Measurements from ENCODE around the gene CDRT4.

Gene CDRT4

GRCh38 chr17:15465045-15465701 lies 2.2 kb downstream of the CDRT4 start:
- TF ChIP-seq SIN3A (IDR thresholded peaks at IDR 0.05; ENCODE audit: borderline replicate concordance, insufficient read depth, low read length), result no peak
- TF ChIP-seq FOXP2 (optimal IDR thresholded peaks at IDR 0.05; ENCODE audit: borderline replicate concordance, extremely low read depth, extremely low read length, insufficient read depth), result no peak
- no peak for TF ChIP-seq REST (IDR thresholded peaks at IDR 0.05; ENCODE audit: insufficient read depth in 1 of 2, low read depth in 2 of 2, low read length in 2 of 2)
- TF ChIP-seq TAF1 (IDR thresholded peaks at IDR 0.05; ENCODE audit: borderline replicate concordance, insufficient read depth, low read length), result no peak
- no peak for TF ChIP-seq POLR2AphosphoS5 (IDR thresholded peaks at IDR 0.05; ENCODE audit: low read depth, low read length)

GRCh38 chr17:15464231-15464985 lies 3.0 kb downstream of the CDRT4 start:
- no peak for TF ChIP-seq REST (IDR thresholded peaks at IDR 0.05; ENCODE audit: insufficient read depth in 1 of 2, low read depth in 2 of 2, low read length in 2 of 2)
- no peak for TF ChIP-seq TAF1 (IDR thresholded peaks at IDR 0.05; ENCODE audit: borderline replicate concordance, insufficient read depth, low read length)
- TF ChIP-seq POLR2AphosphoS5 (IDR thresholded peaks at IDR 0.05; ENCODE audit: low read depth, low read length), result no peak
- no peak for TF ChIP-seq SIN3A (IDR thresholded peaks at IDR 0.05; ENCODE audit: borderline replicate concordance, insufficient read depth, low read length)
- no peak for TF ChIP-seq FOXP2 (optimal IDR thresholded peaks at IDR 0.05; ENCODE audit: borderline replicate concordance, extremely low read depth, extremely low read length, insufficient read depth)

- TF ChIP-seq SIN3A (IDR thresholded peaks at IDR 0.05; ENCODE audit: borderline replicate concordance, insufficient read depth, low read length), result no peak
Measured at GRCh38 chr17:15462976-15463772, 4.2 kb downstream of the CDRT4 start.

- no peak for TF ChIP-seq REST (IDR thresholded peaks at IDR 0.05; ENCODE audit: insufficient read depth in 1 of 2, low read depth in 2 of 2, low read length in 2 of 2)
- TF ChIP-seq POLR2AphosphoS5 (IDR thresholded peaks at IDR 0.05; ENCODE audit: low read depth, low read length), result no peak
- TF ChIP-seq TAF1 (IDR thresholded peaks at IDR 0.05; ENCODE audit: borderline replicate concordance, insufficient read depth, low read length), result no peak
- no peak for TF ChIP-seq SIN3A (IDR thresholded peaks at IDR 0.05; ENCODE audit: borderline replicate concordance, insufficient read depth, low read length)
- TF ChIP-seq FOXP2 (optimal IDR thresholded peaks at IDR 0.05; ENCODE audit: borderline replicate concordance, extremely low read depth, extremely low read length, insufficient read depth), result no peak
Measured at GRCh38 chr17:15457723-15458094, 9.7 kb downstream of the CDRT4 start.

- TF ChIP-seq FOXP2 (optimal IDR thresholded peaks at IDR 0.05; ENCODE audit: borderline replicate concordance, extremely low read depth, extremely low read length, insufficient read depth) (no peak), REST (IDR thresholded peaks at IDR 0.05; ENCODE audit: insufficient read depth in 1 of 2, low read depth in 2 of 2, low read length in 2 of 2) (no peak), TAF1 (IDR thresholded peaks at IDR 0.05; ENCODE audit: borderline replicate concordance, insufficient read depth, low read length) (no peak), POLR2AphosphoS5 (IDR thresholded peaks at IDR 0.05; ENCODE audit: low read depth, low read length) (no peak), SIN3A (IDR thresholded peaks at IDR 0.05; ENCODE audit: borderline replicate concordance, insufficient read depth, low read length) (no peak)
Measured at GRCh38 chr17:15456972-15457722, 10.3 kb downstream of the CDRT4 start.

Measured in PFSK-1 (cell line).